CD14-positive monocyte (primary cell): ENCODE measurements around the gene NCOA5. TPM values are rescaled to one million over a fixed set of nuclear protein-coding genes. Genes with fewer than 3 reads are reported as not detected.

ENCODE experiments used
- DNase-seq, 3 donors: peaks; one replicate each; pipeline ENCODE4 v3.0.0-alpha.2; 2011 to 2022
- H2AFZ ChIP-seq: 2 replicates; pipeline ENCODE4 v1.6.0; 2012; ENCODE audit warnings: mild to moderate bottlenecking, low read depth, low read length, inconsistent platforms; ENCODE audit not compliant: insufficient read depth, poor library complexity, severe bottlenecking
- H3K27ac ChIP-seq, 2 donors: 1 replicate in 1 of 2; 2 replicates in 1 of 2; pipeline ENCODE4 v1.5.1; 2012 to 2013; ENCODE audit warnings: low read length in 2 of 2, control low read depth in 1 of 2, inconsistent platforms in 1 of 2, low read depth in 1 of 2, mild to moderate bottlenecking in 1 of 2
- H3K27me3 ChIP-seq, 2 donors: one replicate each; pipeline versions ENCODE4 v1.6.0 to v1.6.1; 2011 to 2013; ENCODE audit warnings: low read length in 2 of 2; ENCODE audit not compliant: control insufficient read depth in 2 of 2, insufficient read depth in 2 of 2
- H3K36me3 ChIP-seq, 2 donors: replicated peaks in 1 of 2; 1 replicate in 1 of 2; 2 replicates in 1 of 2; pipeline versions ENCODE4 v1.5.1 to v1.6.1; 2012 to 2013; ENCODE audit warnings: low read length in 2 of 2, control low read depth in 1 of 2, inconsistent platforms in 1 of 2, mild to moderate bottlenecking in 1 of 2; ENCODE audit not compliant: insufficient read depth in 2 of 2, control insufficient read depth in 1 of 2
- H3K4me1 ChIP-seq, 2 donors: 1 replicate in 1 of 2; 2 replicates in 1 of 2; pipeline versions ENCODE4 v1.5.1 to v1.6.1; 2012 to 2013; ENCODE audit warnings: low read length in 2 of 2, control low read depth in 1 of 2, inconsistent platforms in 1 of 2, mild to moderate bottlenecking in 1 of 2, moderate library complexity in 1 of 2; ENCODE audit not compliant: insufficient read depth in 2 of 2, control insufficient read depth in 1 of 2
- H3K4me2 ChIP-seq: replicated peaks from 2 replicates; pipeline ENCODE3; 2012; ENCODE audit warnings: low read length, moderate library complexity, mild to moderate bottlenecking; ENCODE audit not compliant: poor library complexity, severe bottlenecking; ENCODE audit errors: extremely low read depth
- H3K4me3 ChIP-seq, 3 experiments: fragments of 200-600 bp in 1 of 3; sonication (generic) in 1 of 3; replicated peaks in 1 of 3; 1 replicate in 2 of 3; 2 replicates in 1 of 3; pipeline ENCODE4 v1.5.1; 2011 to 2013; ENCODE audit warnings: low read length in 3 of 3, mild to moderate bottlenecking in 3 of 3, control low read depth in 2 of 3, low read depth in 2 of 3, inconsistent platforms in 1 of 3, moderate library complexity in 1 of 3
- H3K79me2 ChIP-seq: 2 replicates; pipeline ENCODE4 v1.6.0; 2012; ENCODE audit warnings: mild to moderate bottlenecking, control low read depth, inconsistent platforms, low read length, moderate library complexity; ENCODE audit not compliant: insufficient read depth
- H3K9ac ChIP-seq: 2 replicates; pipeline ENCODE4 v1.6.0; 2017; ENCODE audit warnings: low read length, mild to moderate bottlenecking; ENCODE audit not compliant: insufficient read depth, poor library complexity, severe bottlenecking
- H3K9me3 ChIP-seq, 2 donors: replicated peaks in 1 of 2; 1 replicate in 1 of 2; 2 replicates in 1 of 2; pipeline versions ENCODE4 v1.5.1 to v1.6.1; 2012 to 2013; ENCODE audit warnings: low read length in 2 of 2, control low read depth in 1 of 2; ENCODE audit not compliant: control insufficient read depth in 1 of 2, insufficient read depth in 1 of 2
- H4K20me1 ChIP-seq: 2 replicates; pipeline ENCODE4 v1.6.0; 2012; ENCODE audit warnings: mild to moderate bottlenecking, low read length, control low read depth, moderate library complexity; ENCODE audit not compliant: insufficient read depth
- H3K27ac Mint-ChIP-seq, 7 donors: one replicate each; pipeline ENCODE4 v1.8.0; 2020; ENCODE audit warnings: mild to moderate bottlenecking in 7 of 7, mixed read lengths in 7 of 7, moderate library complexity in 6 of 7, inconsistent platforms in 2 of 7
- H3K27me3 Mint-ChIP-seq, 3 donors: one replicate each; pipeline ENCODE4 v1.8.0; 2021 to 2022; ENCODE audit warnings: low read depth in 3 of 3, mild to moderate bottlenecking in 3 of 3, mixed read lengths in 3 of 3, moderate library complexity in 3 of 3, inconsistent platforms in 1 of 3
- H3K36me3 Mint-ChIP-seq, 2 donors: one replicate each; pipeline ENCODE4 v1.8.0; 2020; ENCODE audit warnings: mixed read lengths in 2 of 2, inconsistent platforms in 1 of 2, mild to moderate bottlenecking in 1 of 2
- H3K4me1 Mint-ChIP-seq: one replicate; pipeline ENCODE4 v1.8.0; 2020; ENCODE audit warnings: mild to moderate bottlenecking, mixed read lengths
- H3K4me3 Mint-ChIP-seq, 2 donors: one replicate each; pipeline ENCODE4 v1.8.0; 2020; ENCODE audit warnings: mild to moderate bottlenecking in 2 of 2, mixed read lengths in 2 of 2, moderate library complexity in 1 of 2
- H3K9me3 Mint-ChIP-seq, 7 donors: one replicate each; pipeline ENCODE4 v1.8.0; 2020 to 2022; ENCODE audit warnings: mixed read lengths in 7 of 7, mild to moderate bottlenecking in 6 of 7, moderate library complexity in 6 of 7, inconsistent platforms in 2 of 7
- CTCF ChIP-seq: fragments of 200-600 bp; IDR thresholded peaks from one replicate; pipeline ENCODE4 v1.8.0; 2022; ENCODE audit warnings: antibody characterized with exemption, mild to moderate bottlenecking
- WGBS: methylation state at CpG from one replicate; pipeline ENCODE4 v1.1.5; 2013; ENCODE audit warnings: missing lambda C conversion rate; ENCODE audit not compliant: insufficient coverage; 5-methylcytosine and 5-hydroxymethylcytosine counted together
- intact Hi-C, 2 donors: fragments of 100-400 bp; cut with micrococcal nuclease; formaldehyde crosslinking; loops; one replicate each; pipeline versions ENCODE4 v1.15.0 to v1.15.1; 2023
- polyA plus RNA-seq, 3 donors: library from polyadenylated mRNA; depleted of rRNA in 1 of 3; unstranded in 2 of 3; stranded (reverse) in 1 of 3; fragments of 300-500 nt in 2 of 3; fragments of >200 nt in 1 of 3; fragmentation: Illumina TruSeq in 2 of 3; gene quantifications; 1 replicate in 2 of 3; 2 replicates in 1 of 3; pipeline ENCODE4 v1.2.3, GENCODE V29; 2012 to 2021

The NCOA5 gene
- polyA plus RNA-seq, 3 donors = 4.5 to 10.2 (median 6.0) TPM

GRCh38 chr20:46013829-46014516 is 75.8 kb downstream of the NCOA5 start:
- Histone ChIP-seq H4K20me1 (peaks cover 4% of the 10 kb centered on the region), H3K9ac (no peak overlapping the region), H3K4me2 (peak overlapping the region; percentile 59), H3K36me3 (no peaks in the 10 kb centered on the region), H2AFZ (peak overlapping the region; percentile 52), H3K4me1 (peaks cover 50 to 55% of the 10 kb centered on the region in 2 donors), H3K27ac (no peak overlapping the region), H3K79me2 (no peaks in the 10 kb centered on the region), H3K27me3 (peaks cover 11 to 71% of the 10 kb centered on the region in 2 donors), H3K9me3 (peaks cover 0 to 5% of the 10 kb centered on the region in 2 donors), H3K4me3 (peak overlapping the region in 1 of 3 experiments; percentile 50)
- H3K27ac Mint-ChIP-seq = peak overlapping the region in 3 of 7 donors; percentile 25 to 79 (median 26)
- peaks cover 0 to 25% of the 10 kb centered on the region in 2 donors for H3K36me3 Mint-ChIP-seq
- WGBS = under 1% methylated on average over 55 of the region's 67 CpGs
- H3K9me3 Mint-ChIP-seq = peaks cover 5 to 30% (median 22%) of the 10 kb centered on the region in 7 donors
- intact Hi-C loops = loop anchor here (1.0 to 10.0 kb wide), 4 partner anchors 27 to 161 kb away; partner anchors contain the start of gene NCOA5 (in 1 of the 2)
- peak; percentile 99 for TF ChIP-seq CTCF
- DNase-seq = peak; percentile 55 to 74 (median 56)
- peaks cover 67 to 83% (median 75%) of the 10 kb centered on the region in 3 donors for H3K27me3 Mint-ChIP-seq
- peaks cover 48% of the 10 kb centered on the region for H3K4me1 Mint-ChIP-seq
- peak overlapping the region; percentile 61 to 72 for H3K4me3 Mint-ChIP-seq

GRCh38 chr20:46013322-46013828 is 76.4 kb downstream of the NCOA5 start:
- peak overlapping the region in 3 of 7 donors; percentile 26 to 79 (median 66) for H3K27ac Mint-ChIP-seq

More at GRCh38 chr20:46013322-46013828, 76.4 kb downstream of the NCOA5 start:
- H3K27me3 Mint-ChIP-seq = peaks cover 73 to 83% (median 76%) of the 10 kb centered on the region in 3 donors
- peaks cover 54% of the 10 kb centered on the region for H3K4me1 Mint-ChIP-seq
- peaks cover 5 to 30% (median 22%) of the 10 kb centered on the region in 7 donors for H3K9me3 Mint-ChIP-seq
- intact Hi-C loops = loop anchor here (1.0 to 10.0 kb wide), 4 partner anchors 26 to 161 kb away; partner anchors contain the start of gene NCOA5 (in 1 of the 2)
- TF ChIP-seq CTCF = no peak
- Histone ChIP-seq H3K27me3 (peaks cover 13 to 77% of the 10 kb centered on the region in 2 donors), H3K4me3 (peak overlapping the region in 1 of 3 experiments; percentile 50), H3K9ac (no peak overlapping the region), H3K27ac (no peak overlapping the region), H3K4me2 (peak overlapping the region; percentile 59), H4K20me1 (peaks cover 4% of the 10 kb centered on the region), H3K79me2 (no peaks in the 10 kb centered on the region), H3K4me1 (peaks cover 56 to 61% of the 10 kb centered on the region in 2 donors), H3K9me3 (peaks cover 0 to 5% of the 10 kb centered on the region in 2 donors), H2AFZ (peak overlapping the region; percentile 52), H3K36me3 (no peaks in the 10 kb centered on the region)
- H3K4me3 Mint-ChIP-seq = peak overlapping the region; percentile 61 to 85
- no peak for DNase-seq
- WGBS = 1% methylated on average over 20 of the region's 29 CpGs
- H3K36me3 Mint-ChIP-seq = peaks cover 0 to 26% of the 10 kb centered on the region in 2 donors
